SK-N-SH (cell line): Measurements from ENCODE around the gene INPP5A. TPM values are rescaled to one million over a fixed set of nuclear protein-coding genes. Genes with fewer than 3 reads are reported as not detected.

Experiments
- CTCF ChIA-PET: fragments of 300-600, 350-600 bp; formaldehyde crosslinking; extraction: SDS; loops from one replicate; lab custom pipeline; 2021; lab: Yijun Ruan, JAX
- POLR2A ChIA-PET: fragments of 350-600 bp; sonication (Branson Sonifier 250); formaldehyde crosslinking; extraction: SDS; loops from one replicate; lab custom pipeline; 2020; ENCODE audit warnings: antibody characterized with exemption, inconsistent platforms; lab: Yijun Ruan, JAX
- DNase-seq: peaks from one replicate; pipeline ENCODE4 v3.0.0; 2012
- H2AFZ ChIP-seq: fragments of 200-600 bp; sonication (generic); 2 replicates; pipeline ENCODE4 v1.8.1; 2016; ENCODE audit warnings: antibody characterized with exemption, mild to moderate bottlenecking, low read depth
- H3F3A ChIP-seq: fragments of 200-600 bp; sonication (generic); replicated peaks from 2 replicates; pipeline ENCODE3; 2016; ENCODE audit warnings: antibody characterized with exemption, mild to moderate bottlenecking; ENCODE audit not compliant: insufficient read depth
- H3K27ac ChIP-seq, 2 experiments: fragments of 200-500 bp in 1 of 2; fragments of 200-600 bp in 1 of 2; sonication (Bioruptor generic) in 1 of 2; sonication (generic), shearing (Covaris generic) in 1 of 2; 2 replicates each; pipeline versions ENCODE4 v1.5.1 to v1.6.1; 2014 to 2016; ENCODE audit warnings: low read depth in 2 of 2, inconsistent platforms in 1 of 2, low read length in 1 of 2, mild to moderate bottlenecking in 1 of 2, mixed read lengths in 1 of 2
- H3K27me3 ChIP-seq: fragments of 200-600 bp; sonication (generic), shearing (Covaris generic); 2 replicates; pipeline ENCODE4 v1.6.1; 2016; ENCODE audit warnings: mixed run types; ENCODE audit not compliant: insufficient read depth
- H3K36me3 ChIP-seq, 2 experiments: fragments of 200-500 bp in 1 of 2; fragments of 200-600 bp in 1 of 2; sonication (Bioruptor generic) in 1 of 2; sonication (generic) in 1 of 2; replicated peaks in 1 of 2; 2 replicates each; pipeline versions ENCODE3 to v1.5.1; 2014 to 2016; ENCODE audit warnings: low read length in 1 of 2, mild to moderate bottlenecking in 1 of 2; ENCODE audit not compliant: insufficient read depth in 2 of 2, control insufficient read depth in 1 of 2
- H3K4me1 ChIP-seq, 2 experiments: fragments of 200-500 bp in 1 of 2; fragments of 200-600 bp in 1 of 2; sonication (Bioruptor generic) in 1 of 2; sonication (generic), shearing (Covaris generic) in 1 of 2; 2 replicates each; pipeline versions ENCODE4 v1.5.1 to v1.6.1; 2014 to 2016; ENCODE audit warnings: low read depth in 1 of 2, low read length in 1 of 2, mixed run types in 1 of 2; ENCODE audit not compliant: insufficient read depth in 2 of 2, control insufficient read depth in 1 of 2
- H3K4me2 ChIP-seq: fragments of 200-600 bp; sonication (generic), shearing (Covaris generic); 2 replicates; pipeline ENCODE4 v1.6.1; 2017; ENCODE audit warnings: mixed run types
- H3K4me3 ChIP-seq, 2 experiments: fragments of 200-500 bp in 1 of 2; fragments of 200-600 bp in 1 of 2; sonication (Bioruptor generic) in 1 of 2; sonication (generic), shearing (Covaris generic) in 1 of 2; 2 replicates each; pipeline versions ENCODE4 v1.5.1 to v1.8.1; 2014 to 2016; ENCODE audit warnings: low read depth in 2 of 2, inconsistent platforms in 1 of 2, low read length in 1 of 2, mild to moderate bottlenecking in 1 of 2, mixed read lengths in 1 of 2, moderate library complexity in 1 of 2
- H3K79me2 ChIP-seq: fragments of 200-600 bp; sonication (generic); 2 replicates; pipeline ENCODE4 v1.8.1; 2017; ENCODE audit warnings: mild to moderate bottlenecking; ENCODE audit not compliant: insufficient read depth
- H3K9ac ChIP-seq: fragments of 200-600 bp; sonication (generic); 2 replicates; pipeline ENCODE4 v1.6.1; 2017; ENCODE audit warnings: mixed run types
- H3K9me2 ChIP-seq: fragments of 200-600 bp; sonication (generic); 2 replicates; pipeline ENCODE4 v1.6.1; 2017; ENCODE audit warnings: mixed run types
- H3K9me3 ChIP-seq: fragments of 200-600 bp; sonication (generic); 2 replicates; pipeline ENCODE4 v1.6.1; 2017; ENCODE audit warnings: mixed run types, mild to moderate bottlenecking, moderate library complexity
- H4K20me1 ChIP-seq: fragments of 200-600 bp; sonication (generic); 2 replicates; pipeline ENCODE4 v1.6.1; 2017; ENCODE audit warnings: mild to moderate bottlenecking, mixed run types; ENCODE audit not compliant: insufficient read depth
- ELF1 ChIP-seq: IDR thresholded peaks from 2 replicates; pipeline ENCODE4 v1.4.0; 2012
- FOSL2 ChIP-seq: IDR thresholded peaks from 2 replicates; pipeline ENCODE4 v1.4.0; 2012; ENCODE audit warnings: low read depth, mild to moderate bottlenecking, moderate library complexity, borderline replicate concordance
- GABPA ChIP-seq: IDR thresholded peaks from 2 replicates; pipeline ENCODE4 v1.4.0; 2012; ENCODE audit warnings: low read depth, mild to moderate bottlenecking
- GATA2 ChIP-seq: sonication (generic); formaldehyde crosslinking; IDR thresholded peaks from 2 replicates; pipeline ENCODE4 v1.5.0; 2020; ENCODE audit warnings: mild to moderate bottlenecking, missing genetic modification reagents
- JUND ChIP-seq: IDR thresholded peaks from 2 replicates; pipeline ENCODE4 v1.4.0; 2012
- MXI1 ChIP-seq: IDR thresholded peaks from 2 replicates; pipeline ENCODE4 v1.6.1; 2012; ENCODE audit warnings: mild to moderate bottlenecking, low read depth, low read length, improper control_type of control experiment
- NRF1 ChIP-seq: IDR thresholded peaks from 2 replicates; pipeline ENCODE4 v1.6.1; 2012; ENCODE audit warnings: low read depth, mild to moderate bottlenecking, low read length
- TAF1 ChIP-seq: IDR thresholded peaks from 2 replicates; pipeline ENCODE4 v1.6.1; 2012; ENCODE audit warnings: low read depth, mild to moderate bottlenecking, low read length, moderate library complexity, borderline replicate concordance
- WGBS: methylation state at CpG from one replicate; pipeline ENCODE4 v1.1.6; 2017; ENCODE audit warnings: low lambda C conversion rate; 5-methylcytosine and 5-hydroxymethylcytosine counted together
- polyA plus RNA-seq, 3 experiments: library from polyadenylated mRNA; depleted of rRNA; stranded (reverse); fragments of >200 nt; gene quantifications; 2 replicates each; pipeline ENCODE4 v1.2.3, GENCODE V29; 2012
- TF ChIP-seq, protein P1 (sequence below): fragments of 150-350 bp; IDR thresholded peaks from 2 replicates; pipeline ENCODE4 v1.6.1; 2017; ENCODE audit warnings: antibody characterized with exemption, low read length, low read depth, borderline replicate concordance
- TF ChIP-seq, protein P2 (sequence below): IDR thresholded peaks from 2 replicates; pipeline ENCODE4 v1.4.0; 2012; ENCODE audit warnings: low read depth, borderline replicate concordance
- TF ChIP-seq, protein P3 (sequence below): IDR thresholded peaks from 2 replicates; pipeline ENCODE4 v1.4.0; 2012; ENCODE audit warnings: low read depth, borderline replicate concordance
- TF ChIP-seq, protein P4 (sequence below): fragments of 150-350 bp; IDR thresholded peaks from 2 replicates; pipeline ENCODE4 v1.6.1; 2016; ENCODE audit warnings: mild to moderate bottlenecking, low read depth, low read length

Gene INPP5A
- polyA plus RNA-seq, 1 of the 3 experiments (the other 2 are of a cell fraction), result 12.0 TPM

DNA sequence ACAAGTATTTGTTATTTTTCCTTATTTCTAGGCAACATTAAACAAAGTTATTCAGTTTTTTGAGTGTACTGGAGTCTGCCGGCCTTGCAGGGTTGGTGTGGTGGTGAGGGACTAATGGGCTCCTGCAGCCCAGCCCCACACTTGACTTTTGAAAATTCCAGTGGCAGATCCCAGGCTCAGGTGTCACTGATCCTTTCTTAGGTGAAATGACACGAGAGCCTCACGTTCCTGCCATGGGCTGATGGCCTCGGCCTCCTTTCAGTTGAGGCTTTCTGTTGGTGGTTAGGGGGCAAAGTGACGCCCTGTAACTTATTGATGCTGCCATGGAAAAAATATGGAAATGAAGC is 130.4 kb downstream of the INPP5A start:
- CTCF ChIA-PET, result interaction anchor here (0.9 to 3.1 kb wide), 5 partner anchors 11 to 168 kb away, joined by 3 to 28 read pairs (median 6); no protein-coding TSS in a partner anchor
- Histone ChIP-seq H2AFZ (no peak overlapping the region), H3K9me3 (no peaks in the 10 kb centered on the region), H3K79me2 (no peaks in the 10 kb centered on the region), H3K9me2 (no peaks in the 10 kb centered on the region), H3K4me1 (peaks cover 20 to 22% of the 10 kb centered on the region in 2 experiments), H3K27me3 (no peaks in the 10 kb centered on the region), H3K27ac (no peak overlapping the region), H3F3A (peaks cover 10% of the 10 kb centered on the region), H4K20me1 (no peaks in the 10 kb centered on the region), H3K4me3 (no peak overlapping the region), H3K36me3 (no peaks in the 10 kb centered on the region), H3K9ac (no peak overlapping the region), H3K4me2 (no peak overlapping the region)
- DNase-seq, result no peak
- POLR2A ChIA-PET, result no interaction called here
- 95% methylated on average over 5 of the region's 5 CpGs for WGBS
- TF ChIP-seq ELF1, result no peak
- TF ChIP-seq, protein P1, sequence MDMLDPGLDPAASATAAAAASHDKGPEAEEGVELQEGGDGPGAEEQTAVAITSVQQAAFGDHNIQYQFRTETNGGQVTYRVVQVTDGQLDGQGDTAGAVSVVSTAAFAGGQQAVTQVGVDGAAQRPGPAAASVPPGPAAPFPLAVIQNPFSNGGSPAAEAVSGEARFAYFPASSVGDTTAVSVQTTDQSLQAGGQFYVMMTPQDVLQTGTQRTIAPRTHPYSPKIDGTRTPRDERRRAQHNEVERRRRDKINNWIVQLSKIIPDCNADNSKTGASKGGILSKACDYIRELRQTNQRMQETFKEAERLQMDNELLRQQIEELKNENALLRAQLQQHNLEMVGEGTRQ, result no peak
- TF ChIP-seq GATA2, result no peak
- TF ChIP-seq JUND, result no peak
- TF ChIP-seq, protein P2, sequence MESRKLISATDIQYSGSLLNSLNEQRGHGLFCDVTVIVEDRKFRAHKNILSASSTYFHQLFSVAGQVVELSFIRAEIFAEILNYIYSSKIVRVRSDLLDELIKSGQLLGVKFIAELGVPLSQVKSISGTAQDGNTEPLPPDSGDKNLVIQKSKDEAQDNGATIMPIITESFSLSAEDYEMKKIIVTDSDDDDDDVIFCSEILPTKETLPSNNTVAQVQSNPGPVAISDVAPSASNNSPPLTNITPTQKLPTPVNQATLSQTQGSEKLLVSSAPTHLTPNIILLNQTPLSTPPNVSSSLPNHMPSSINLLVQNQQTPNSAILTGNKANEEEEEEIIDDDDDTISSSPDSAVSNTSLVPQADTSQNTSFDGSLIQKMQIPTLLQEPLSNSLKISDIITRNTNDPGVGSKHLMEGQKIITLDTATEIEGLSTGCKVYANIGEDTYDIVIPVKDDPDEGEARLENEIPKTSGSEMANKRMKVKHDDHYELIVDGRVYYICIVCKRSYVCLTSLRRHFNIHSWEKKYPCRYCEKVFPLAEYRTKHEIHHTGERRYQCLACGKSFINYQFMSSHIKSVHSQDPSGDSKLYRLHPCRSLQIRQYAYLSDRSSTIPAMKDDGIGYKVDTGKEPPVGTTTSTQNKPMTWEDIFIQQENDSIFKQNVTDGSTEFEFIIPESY, result no peak
- no peak for TF ChIP-seq MXI1
- TF ChIP-seq FOSL2, result no peak

DNA sequence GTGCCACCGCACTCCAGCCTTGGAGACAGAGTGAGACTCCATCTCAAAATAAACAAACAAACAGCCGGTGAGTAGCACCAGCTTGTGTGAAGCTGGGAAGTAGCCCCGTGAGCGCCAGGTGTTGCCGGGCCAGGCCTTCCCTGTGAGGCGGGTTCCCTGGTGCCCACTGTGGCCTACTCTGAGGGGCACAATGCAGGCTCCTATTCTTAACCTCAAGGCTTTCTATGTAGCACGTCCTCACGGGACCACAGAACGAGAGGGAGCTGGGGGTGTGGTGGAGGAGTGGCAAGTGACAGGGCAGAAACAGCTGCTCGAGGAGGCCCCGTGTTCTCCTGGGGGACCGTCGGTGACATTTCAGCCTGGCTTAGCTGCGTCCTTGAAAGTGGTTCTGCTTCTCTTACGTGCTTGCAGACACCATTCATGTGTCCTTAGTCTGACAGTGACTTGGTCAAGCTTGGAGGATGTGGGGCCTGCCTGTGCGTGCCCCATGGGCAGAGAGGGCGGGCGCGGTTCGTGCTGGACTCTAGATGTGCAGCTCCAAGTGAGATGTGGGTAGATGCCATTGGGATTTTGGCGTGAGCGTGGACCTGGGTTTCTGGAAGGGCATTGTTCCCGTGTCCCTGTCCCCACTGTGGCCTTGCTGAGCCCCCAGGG is 131.7 kb downstream of the INPP5A start:
- ChIA-PET CTCF (interaction anchor here (0.7 to 1.6 kb wide), 3 partner anchors 10 to 14 kb away, joined by 3 to 7 read pairs (median 3); no protein-coding TSS in a partner anchor), POLR2A (no interaction called here)
- peaks cover 20 to 22% of the 10 kb centered on the region in 2 experiments for H3K4me1 ChIP-seq
- no peak overlapping the region for H3K9ac ChIP-seq
- no peaks in the 10 kb centered on the region for H3K79me2 ChIP-seq
- TF ChIP-seq GABPA (no peak), NRF1 (no peak), TAF1 (no peak), GATA2 (no peak)
- TF ChIP-seq, protein P3, sequence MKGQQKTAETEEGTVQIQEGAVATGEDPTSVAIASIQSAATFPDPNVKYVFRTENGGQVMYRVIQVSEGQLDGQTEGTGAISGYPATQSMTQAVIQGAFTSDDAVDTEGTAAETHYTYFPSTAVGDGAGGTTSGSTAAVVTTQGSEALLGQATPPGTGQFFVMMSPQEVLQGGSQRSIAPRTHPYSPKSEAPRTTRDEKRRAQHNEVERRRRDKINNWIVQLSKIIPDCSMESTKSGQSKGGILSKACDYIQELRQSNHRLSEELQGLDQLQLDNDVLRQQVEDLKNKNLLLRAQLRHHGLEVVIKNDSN, result no peak
- TF ChIP-seq, protein P4, sequence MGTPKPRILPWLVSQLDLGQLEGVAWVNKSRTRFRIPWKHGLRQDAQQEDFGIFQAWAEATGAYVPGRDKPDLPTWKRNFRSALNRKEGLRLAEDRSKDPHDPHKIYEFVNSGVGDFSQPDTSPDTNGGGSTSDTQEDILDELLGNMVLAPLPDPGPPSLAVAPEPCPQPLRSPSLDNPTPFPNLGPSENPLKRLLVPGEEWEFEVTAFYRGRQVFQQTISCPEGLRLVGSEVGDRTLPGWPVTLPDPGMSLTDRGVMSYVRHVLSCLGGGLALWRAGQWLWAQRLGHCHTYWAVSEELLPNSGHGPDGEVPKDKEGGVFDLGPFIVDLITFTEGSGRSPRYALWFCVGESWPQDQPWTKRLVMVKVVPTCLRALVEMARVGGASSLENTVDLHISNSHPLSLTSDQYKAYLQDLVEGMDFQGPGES, result no peak
- no peaks in the 10 kb centered on the region for H3K9me2 ChIP-seq
- H3K27me3 ChIP-seq, result no peaks in the 10 kb centered on the region
- H3F3A ChIP-seq, result peaks cover 10% of the 10 kb centered on the region
- no peaks in the 10 kb centered on the region for H4K20me1 ChIP-seq
- H3K36me3 ChIP-seq, result no peaks in the 10 kb centered on the region
- H3K27ac ChIP-seq, result no peak overlapping the region
- WGBS, result 86% methylated on average over 10 of the region's 23 CpGs
- H3K9me3 ChIP-seq, result no peaks in the 10 kb centered on the region
- no peak overlapping the region for H2AFZ ChIP-seq
- no peak for DNase-seq
- no peak overlapping the region for H3K4me3 ChIP-seq
- H3K4me2 ChIP-seq, result no peak overlapping the region
